ENCODE measurements around the gene PRKCSH.

Gene PRKCSH

DNA sequence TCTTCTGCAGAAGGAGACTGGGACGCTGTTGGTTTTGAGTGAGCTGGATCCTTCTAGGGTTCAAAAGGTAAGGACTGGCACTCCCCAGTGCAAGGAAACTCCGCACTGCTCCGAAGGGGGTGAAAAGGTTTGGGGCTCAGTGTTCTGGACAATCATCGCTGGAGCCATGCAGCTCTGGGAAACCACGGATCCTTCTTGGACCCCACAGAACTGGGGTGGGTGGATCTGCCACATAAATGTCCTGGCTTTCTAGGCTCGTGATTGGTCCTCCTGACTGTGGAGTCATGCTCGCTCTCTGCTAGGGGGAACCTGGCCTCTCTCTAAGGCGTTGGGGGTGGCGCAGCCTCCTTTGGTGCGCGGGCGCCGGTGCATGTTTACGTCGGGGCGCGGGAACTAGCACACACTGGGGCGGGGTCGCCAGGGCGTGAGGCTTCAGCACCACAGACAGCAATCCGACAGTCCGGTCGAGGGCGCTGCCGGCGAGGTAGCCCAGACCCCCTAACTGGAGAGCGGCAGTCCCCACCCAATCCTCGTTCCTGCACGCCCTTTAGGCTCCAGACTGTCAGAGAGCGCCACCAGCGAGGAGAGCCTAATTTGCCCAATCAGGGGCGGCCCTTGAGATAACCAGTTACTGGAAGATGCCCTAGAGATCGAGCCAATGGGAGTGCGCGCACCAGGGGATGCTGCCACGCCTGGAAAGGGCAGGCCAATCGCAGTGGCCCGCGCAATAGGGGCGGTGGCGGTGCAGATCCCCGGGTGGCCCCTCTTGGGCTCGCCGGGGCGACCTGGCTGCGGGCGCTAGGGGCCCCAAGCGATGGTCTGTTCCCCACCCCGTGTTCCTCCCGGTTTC lies 46.3 kb downstream of the PRKCSH start:
- peak; percentile 97 for DNase-seq (ENCODE audit: low read depth)
- TF ChIP-seq, protein P1, sequence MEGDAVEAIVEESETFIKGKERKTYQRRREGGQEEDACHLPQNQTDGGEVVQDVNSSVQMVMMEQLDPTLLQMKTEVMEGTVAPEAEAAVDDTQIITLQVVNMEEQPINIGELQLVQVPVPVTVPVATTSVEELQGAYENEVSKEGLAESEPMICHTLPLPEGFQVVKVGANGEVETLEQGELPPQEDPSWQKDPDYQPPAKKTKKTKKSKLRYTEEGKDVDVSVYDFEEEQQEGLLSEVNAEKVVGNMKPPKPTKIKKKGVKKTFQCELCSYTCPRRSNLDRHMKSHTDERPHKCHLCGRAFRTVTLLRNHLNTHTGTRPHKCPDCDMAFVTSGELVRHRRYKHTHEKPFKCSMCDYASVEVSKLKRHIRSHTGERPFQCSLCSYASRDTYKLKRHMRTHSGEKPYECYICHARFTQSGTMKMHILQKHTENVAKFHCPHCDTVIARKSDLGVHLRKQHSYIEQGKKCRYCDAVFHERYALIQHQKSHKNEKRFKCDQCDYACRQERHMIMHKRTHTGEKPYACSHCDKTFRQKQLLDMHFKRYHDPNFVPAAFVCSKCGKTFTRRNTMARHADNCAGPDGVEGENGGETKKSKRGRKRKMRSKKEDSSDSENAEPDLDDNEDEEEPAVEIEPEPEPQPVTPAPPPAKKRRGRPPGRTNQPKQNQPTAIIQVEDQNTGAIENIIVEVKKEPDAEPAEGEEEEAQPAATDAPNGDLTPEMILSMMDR (IDR thresholded peaks at IDR 0.05; ENCODE audit: insufficient read depth, low read depth, low read length, missing control alignments): no peak
- H3K4me3 ChIP-seq (ENCODE audit: low read depth, low read length): peak overlapping the region; percentile 85

DNA sequence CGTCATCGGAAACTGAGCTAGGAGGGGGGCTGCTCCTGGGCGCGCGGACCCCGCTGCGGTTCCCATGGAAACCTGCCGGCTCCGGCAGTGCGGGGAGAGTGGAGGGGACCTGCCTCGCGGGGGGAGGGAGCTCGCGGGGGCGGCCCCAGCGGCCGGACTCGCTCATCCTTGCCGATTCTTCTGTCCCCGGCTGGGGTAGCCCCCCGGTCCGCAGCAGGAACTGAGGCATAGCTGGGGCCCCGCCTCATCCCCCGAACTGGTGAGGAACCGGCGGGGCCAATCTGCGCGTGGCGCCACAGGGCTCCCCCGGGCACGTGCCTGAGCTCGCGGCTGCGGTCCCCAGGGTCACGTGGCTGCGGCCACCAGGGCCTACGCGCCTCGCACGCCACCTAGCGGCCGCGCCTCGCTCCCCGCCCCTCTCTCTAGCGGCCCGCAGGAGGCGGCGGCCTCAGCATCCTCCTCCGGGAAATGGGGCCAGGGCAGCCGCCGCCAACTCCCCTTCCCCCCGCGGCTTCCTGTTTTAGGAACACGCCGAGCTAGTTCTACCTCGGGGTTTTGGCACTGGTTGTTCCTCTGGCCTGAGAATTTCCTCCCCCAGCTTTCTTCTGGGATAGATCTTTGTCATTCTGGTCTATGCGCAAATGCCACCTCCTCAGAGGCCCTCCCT lies 47.1 kb downstream of the PRKCSH start:
- TF ChIP-seq, protein P1 (IDR thresholded peaks at IDR 0.05; ENCODE audit: insufficient read depth, low read depth, low read length, missing control alignments): peak; percentile 94
- peak; percentile 96 for DNase-seq (ENCODE audit: low read depth)
- H3K4me3 ChIP-seq (ENCODE audit: low read depth, low read length): peak overlapping the region; percentile 85

DNA sequence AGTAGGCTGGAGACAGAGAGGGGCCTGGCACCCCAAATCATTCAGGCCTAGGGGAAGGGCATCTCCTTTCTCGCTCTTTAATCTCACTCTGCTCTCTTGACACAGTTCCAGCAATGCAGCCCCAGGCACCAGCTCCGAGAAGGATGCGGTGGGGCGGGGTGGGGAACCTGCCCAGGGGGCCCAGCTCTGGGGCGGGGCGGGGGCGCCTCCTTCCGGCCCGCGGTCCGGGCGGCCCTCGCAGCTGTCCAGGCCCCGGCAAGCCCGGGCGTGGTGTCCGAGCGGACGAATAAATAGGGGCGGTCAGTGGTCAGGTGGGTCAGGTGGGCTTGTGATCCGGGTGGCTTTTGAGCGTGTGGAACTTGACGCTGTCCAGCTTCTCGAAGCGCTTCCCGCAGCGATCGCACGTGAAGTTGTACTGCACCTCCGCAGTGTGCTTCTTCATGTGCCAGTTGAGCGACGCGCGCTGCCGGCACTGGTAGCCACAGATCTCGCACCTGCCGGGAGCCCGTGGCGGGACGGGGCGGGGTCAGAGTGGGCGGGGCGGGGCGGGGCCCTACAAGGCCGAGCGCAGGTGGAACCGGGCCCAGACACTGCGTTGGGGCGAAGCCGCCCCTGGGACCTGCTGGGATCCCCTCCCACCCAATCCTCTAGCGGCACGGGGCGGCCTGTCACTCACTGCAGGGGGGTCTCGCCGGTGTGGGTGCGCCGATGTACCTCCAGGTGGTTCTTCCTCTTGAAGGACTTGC lies 48.1 kb downstream of the PRKCSH start:
- DNase-seq (ENCODE audit: low read depth): no peak
- no peak overlapping the region for H3K4me3 ChIP-seq (ENCODE audit: low read depth, low read length)
- TF ChIP-seq, protein P1 (IDR thresholded peaks at IDR 0.05; ENCODE audit: insufficient read depth, low read depth, low read length, missing control alignments): no peak

DNA sequence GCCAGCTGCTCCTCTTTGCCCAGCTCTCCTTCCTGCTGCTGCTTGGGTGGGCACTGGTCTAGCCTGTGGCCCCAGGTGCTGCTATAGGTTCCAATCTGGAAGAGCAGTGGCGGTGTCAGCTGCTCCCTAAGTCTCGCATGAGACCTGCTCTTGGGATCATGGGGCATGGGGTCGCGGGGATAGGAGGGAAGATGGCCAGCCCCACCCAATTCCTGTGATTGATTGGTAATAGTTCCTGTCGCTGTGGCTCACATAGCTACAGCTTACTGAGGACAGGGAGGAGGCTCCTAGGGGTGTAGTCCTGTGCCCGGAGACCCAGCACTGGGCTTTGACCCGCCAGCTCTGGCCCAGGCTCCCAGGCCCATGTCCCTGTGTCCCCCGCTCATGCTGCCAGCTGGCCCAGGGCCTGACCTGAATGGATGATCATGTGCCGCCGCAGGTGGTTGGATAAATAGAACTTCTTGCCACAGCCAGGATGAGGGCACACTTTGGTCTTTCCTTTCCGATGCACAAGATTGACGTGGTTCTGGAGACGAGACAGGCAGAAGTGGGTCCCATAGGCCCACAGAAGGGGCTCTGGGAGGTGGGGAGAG lies 49.9 kb downstream of the PRKCSH start:
- no peak for DNase-seq (ENCODE audit: low read depth)
- TF ChIP-seq, protein P1 (IDR thresholded peaks at IDR 0.05; ENCODE audit: insufficient read depth, low read depth, low read length, missing control alignments): no peak
- no peak overlapping the region for H3K4me3 ChIP-seq (ENCODE audit: low read depth, low read length)

DNA sequence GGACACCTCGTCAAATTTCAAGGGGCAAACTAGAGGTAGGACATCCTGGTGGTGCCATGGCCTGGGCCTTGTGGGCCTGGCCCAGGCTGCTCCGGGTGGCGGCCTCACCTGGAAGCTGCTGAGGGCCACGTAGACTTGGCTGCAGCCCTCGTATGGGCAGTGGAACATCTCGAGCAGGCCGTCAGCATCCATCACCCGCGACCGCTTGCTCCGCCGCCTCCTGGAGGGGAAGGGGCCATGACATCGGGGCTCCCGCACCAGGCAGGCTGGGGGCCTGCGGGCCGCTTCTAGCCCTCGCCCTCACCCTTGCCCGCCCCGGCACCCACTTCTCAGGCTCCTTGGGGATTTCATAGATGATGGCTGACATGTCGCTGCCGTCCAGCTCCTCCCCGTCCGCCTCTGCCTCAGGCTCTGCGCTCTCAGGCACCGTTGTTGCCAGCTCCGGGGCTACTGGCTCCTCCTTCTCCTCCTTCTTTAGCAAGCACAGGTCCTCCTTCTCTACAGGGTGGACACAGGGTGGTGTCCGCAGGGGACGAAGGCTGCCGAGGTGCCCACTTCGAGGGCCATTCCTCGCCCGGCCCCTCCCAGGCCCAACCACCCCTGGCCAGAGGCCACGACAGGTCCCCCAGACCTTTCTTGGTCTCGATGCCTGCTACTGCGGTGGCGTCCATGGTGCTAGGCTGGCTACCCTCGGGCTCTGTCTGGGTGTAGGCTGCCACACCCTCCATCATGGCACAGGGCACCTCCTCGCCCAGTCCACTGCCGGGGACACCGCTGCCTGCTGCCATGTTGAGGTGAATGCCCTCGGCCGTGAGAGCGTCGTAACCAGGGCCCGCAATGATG lies 51.4 kb downstream of the PRKCSH start:
- H3K4me3 ChIP-seq (ENCODE audit: low read depth, low read length): no peak overlapping the region
- TF ChIP-seq, protein P1 (IDR thresholded peaks at IDR 0.05; ENCODE audit: insufficient read depth, low read depth, low read length, missing control alignments): no peak
- DNase-seq (ENCODE audit: low read depth): no peak

DNA sequence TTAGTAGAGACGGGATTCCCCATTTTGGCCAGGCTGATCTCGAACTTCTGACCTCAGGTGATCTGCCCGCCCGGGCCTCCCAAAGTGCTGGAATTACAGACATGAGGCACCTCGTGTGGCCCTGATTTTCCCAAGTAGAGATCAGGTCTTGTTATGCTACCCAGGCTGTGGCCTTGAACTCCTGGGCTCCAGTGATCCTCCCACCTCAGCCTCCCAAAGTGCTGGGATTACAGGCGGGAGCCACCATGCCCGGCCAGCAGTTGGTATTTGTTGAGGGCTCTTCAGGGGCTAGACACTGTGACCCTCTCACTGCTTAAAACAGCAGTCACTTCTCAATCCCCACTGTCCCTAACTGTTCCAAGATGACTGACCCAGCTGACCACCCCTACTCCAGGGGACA lies 53.9 kb downstream of the PRKCSH start:
- H3K4me3 ChIP-seq (ENCODE audit: low read depth, low read length): no peak overlapping the region
- no peak for DNase-seq (ENCODE audit: low read depth)
- TF ChIP-seq, protein P1 (IDR thresholded peaks at IDR 0.05; ENCODE audit: insufficient read depth, low read depth, low read length, missing control alignments): no peak

Data from GM12865 (cell line).